OCI-LY7 (cell line): ENCODE measurements around the gene PYGL. TPM values are rescaled to one million over a fixed set of nuclear protein-coding genes. Genes with fewer than 3 reads are reported as not detected.

Source experiments
- BruUV-seq: library from RNA; stranded (reverse); fragments of 400-500 nt; replicated peaks from 2 replicates; lab custom pipeline; 2021; lab: Mats Ljungman, UMichigan
- CTCF ChIA-PET: fragments of 300-600 bp; sonication (Branson Sonifier 250); formaldehyde crosslinking; loops from one replicate; lab custom pipeline; 2022; ENCODE audit warnings: antibody characterized with exemption; ENCODE audit not compliant: unreplicated experiment; lab: Charles Lee
- POLR2A ChIA-PET: fragments of 300-600 bp; sonication (Branson Sonifier 250); formaldehyde crosslinking; loops from one replicate; lab custom pipeline; 2022; ENCODE audit warnings: antibody characterized with exemption; lab: Charles Lee
- DNase-seq: peaks from one replicate; pipeline ENCODE4 v3.0.0-alpha.2; 2015; ENCODE audit warnings: low spot score
- H2AFZ ChIP-seq: fragments of 200-600 bp; sonication (generic), shearing (Covaris generic); 2 replicates; pipeline ENCODE4 v1.6.1; 2014; ENCODE audit warnings: mild to moderate bottlenecking, antibody characterized with exemption, low read length, moderate library complexity
- H3K27ac ChIP-seq: fragments of 200-600 bp; sonication (generic); 2 replicates; pipeline ENCODE4 v1.5.1; 2014; ENCODE audit warnings: mixed run types, low read depth, mild to moderate bottlenecking, moderate library complexity, low read length, inconsistent platforms; ENCODE audit not compliant: poor library complexity, severe bottlenecking
- H3K36me3 ChIP-seq: fragments of 200-600 bp; sonication (generic); 2 replicates; pipeline ENCODE4 v1.6.1; 2014; ENCODE audit warnings: mild to moderate bottlenecking, antibody characterized with exemption, low read length, moderate library complexity, mixed read lengths; ENCODE audit not compliant: insufficient read depth
- H3K4me1 ChIP-seq: fragments of 200-600 bp; sonication (generic); 2 replicates; pipeline ENCODE4 v1.5.1; 2014; ENCODE audit warnings: mild to moderate bottlenecking, low read length; ENCODE audit not compliant: insufficient read depth, poor library complexity, severe bottlenecking
- H3K4me2 ChIP-seq: fragments of 200-600 bp; sonication (generic); 2 replicates; pipeline ENCODE4 v1.6.1; 2014; ENCODE audit warnings: mild to moderate bottlenecking, low read length
- H3K4me3 ChIP-seq: fragments of 200-600 bp; sonication (generic); 2 replicates; pipeline ENCODE4 v1.5.1; 2014; ENCODE audit warnings: mild to moderate bottlenecking, low read depth, low read length; ENCODE audit not compliant: poor library complexity, severe bottlenecking
- H3K79me2 ChIP-seq: fragments of 200-600 bp; sonication (generic); 2 replicates; pipeline ENCODE4 v1.6.1; 2016; ENCODE audit warnings: low read depth, mild to moderate bottlenecking, low read length, moderate library complexity, mixed read lengths; ENCODE audit not compliant: insufficient read depth
- H3K9me2 ChIP-seq: fragments of 200-600 bp; sonication (generic); 2 replicates; pipeline ENCODE4 v1.6.1; 2016; ENCODE audit warnings: mild to moderate bottlenecking, low read length, mixed read lengths; ENCODE audit not compliant: insufficient read depth
- H3K9me3 ChIP-seq: fragments of 200-600 bp; sonication (generic); 2 replicates; pipeline ENCODE4 v1.6.1; 2014; ENCODE audit warnings: mild to moderate bottlenecking, mixed run types, low read length, mixed read lengths
- H4K20me1 ChIP-seq: fragments of 200-600 bp; sonication (generic); 2 replicates; pipeline ENCODE4 v1.6.1; 2014; ENCODE audit warnings: mild to moderate bottlenecking, antibody characterized with exemption, low read length, moderate library complexity, mixed read lengths; ENCODE audit not compliant: insufficient read depth
- EZH2phosphoT487 ChIP-seq: fragments of 200-600 bp; sonication (generic); IDR thresholded peaks from 2 replicates; pipeline ENCODE4 v1.6.1; 2018; ENCODE audit warnings: low read depth, borderline replicate concordance, mild to moderate bottlenecking, mixed run types, antibody characterized with exemption, low read length, moderate library complexity, mixed read lengths
- intact Hi-C: fragments of 100-400 bp; cut with micrococcal nuclease; formaldehyde crosslinking; loops from one replicate; pipeline ENCODE4 v1.10.0; 2022; ENCODE audit not compliant: unreplicated experiment
- total RNA-seq, 2 experiments: library from RNA; depleted of rRNA in 1 of 2; stranded (reverse); fragments of >200 nt in 1 of 2; shearing (Covaris generic) in 1 of 2; gene quantifications; 2 replicates each; pipeline ENCODE4 v1.2.3, GENCODE V29; 2014 to 2022
- TF ChIP-seq, protein P1 (sequence below): fragments of 200-600 bp; sonication (generic); conservative IDR thresholded peaks from 2 replicates; pipeline ENCODE4 v1.5.1; 2014; ENCODE audit warnings: mild to moderate bottlenecking, antibody characterized with exemption, low read length, moderate library complexity, mixed read lengths

Gene PYGL
- total RNA-seq, 2 experiments from 2014 or later: 2.8 to 3.3 TPM

DNA sequence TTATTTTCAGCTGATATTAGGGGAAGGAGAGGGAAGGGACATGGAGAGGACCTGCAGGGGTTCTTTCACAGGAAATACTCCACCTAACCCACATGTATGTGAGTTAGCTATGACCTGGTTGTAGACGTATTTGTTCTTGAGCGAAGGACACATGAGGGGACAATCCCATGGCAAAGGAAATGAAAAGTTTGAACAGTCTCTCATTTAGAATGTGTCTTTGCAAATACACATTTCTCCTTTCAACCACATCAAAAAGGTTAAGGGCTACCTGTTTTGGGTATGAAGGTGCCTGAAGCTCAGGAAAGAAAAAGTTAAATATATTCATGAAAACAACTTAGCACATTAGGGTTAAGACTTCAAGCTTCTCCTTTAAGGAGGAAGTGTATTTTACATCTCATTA, 7.4 kb downstream of the PYGL start:
- ChIA-PET CTCF (interaction anchor here (0.9 kb wide), 1 partner anchor 15 kb away, joined by 3 read pairs; no protein-coding TSS in a partner anchor), POLR2A (interaction anchor here (1.3 to 1.5 kb wide), 2 partner anchors 11 to 13 kb away, joined by 4 to 6 read pairs; no protein-coding TSS in a partner anchor)
- no peak overlapping the region for H3K27ac ChIP-seq
- no peaks in the 10 kb centered on the region for H3K9me2 ChIP-seq
- intact Hi-C loops: no loop called here
- no peak for DNase-seq
- no peaks in the 10 kb centered on the region for H3K4me1 ChIP-seq
- TF ChIP-seq, protein P1, sequence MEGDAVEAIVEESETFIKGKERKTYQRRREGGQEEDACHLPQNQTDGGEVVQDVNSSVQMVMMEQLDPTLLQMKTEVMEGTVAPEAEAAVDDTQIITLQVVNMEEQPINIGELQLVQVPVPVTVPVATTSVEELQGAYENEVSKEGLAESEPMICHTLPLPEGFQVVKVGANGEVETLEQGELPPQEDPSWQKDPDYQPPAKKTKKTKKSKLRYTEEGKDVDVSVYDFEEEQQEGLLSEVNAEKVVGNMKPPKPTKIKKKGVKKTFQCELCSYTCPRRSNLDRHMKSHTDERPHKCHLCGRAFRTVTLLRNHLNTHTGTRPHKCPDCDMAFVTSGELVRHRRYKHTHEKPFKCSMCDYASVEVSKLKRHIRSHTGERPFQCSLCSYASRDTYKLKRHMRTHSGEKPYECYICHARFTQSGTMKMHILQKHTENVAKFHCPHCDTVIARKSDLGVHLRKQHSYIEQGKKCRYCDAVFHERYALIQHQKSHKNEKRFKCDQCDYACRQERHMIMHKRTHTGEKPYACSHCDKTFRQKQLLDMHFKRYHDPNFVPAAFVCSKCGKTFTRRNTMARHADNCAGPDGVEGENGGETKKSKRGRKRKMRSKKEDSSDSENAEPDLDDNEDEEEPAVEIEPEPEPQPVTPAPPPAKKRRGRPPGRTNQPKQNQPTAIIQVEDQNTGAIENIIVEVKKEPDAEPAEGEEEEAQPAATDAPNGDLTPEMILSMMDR: no peak
- no peak for TF ChIP-seq EZH2phosphoT487
- no peaks in the 10 kb centered on the region for H3K79me2 ChIP-seq
- H3K4me3 ChIP-seq: no peak overlapping the region
- no TSS peak for BruUV-seq
- no peak overlapping the region for H2AFZ ChIP-seq
- H3K9me3 ChIP-seq: no peaks in the 10 kb centered on the region
- no peaks in the 10 kb centered on the region for H4K20me1 ChIP-seq
- H3K36me3 ChIP-seq: no peaks in the 10 kb centered on the region
- H3K4me2 ChIP-seq: no peak overlapping the region

GRCh38 chr14:50936016-50936340, 8.3 kb downstream of the PYGL start:
- intact Hi-C loops: no loop called here
- CTCF ChIA-PET: no interaction called here
- BruUV-seq: no TSS peak

More at GRCh38 chr14:50936016-50936340, 8.3 kb downstream of the PYGL start:
- H3K4me1 ChIP-seq: no peaks in the 10 kb centered on the region
- no peak overlapping the region for H3K27ac ChIP-seq
- H2AFZ ChIP-seq: no peak overlapping the region
- no peaks in the 10 kb centered on the region for H4K20me1 ChIP-seq
- no peaks in the 10 kb centered on the region for H3K9me3 ChIP-seq
- DNase-seq: no peak
- no peak overlapping the region for H3K4me3 ChIP-seq
- H3K9me2 ChIP-seq: no peaks in the 10 kb centered on the region
- H3K4me2 ChIP-seq: no peak overlapping the region
- no peaks in the 10 kb centered on the region for H3K36me3 ChIP-seq
- no peak for TF ChIP-seq EZH2phosphoT487
- TF ChIP-seq, protein P1: no peak
- POLR2A ChIA-PET: interaction anchor here (0.5 to 1.5 kb wide), 3 partner anchors 12 to 224 kb away, joined by 3 to 6 read pairs (median 6); no protein-coding TSS in a partner anchor
- H3K79me2 ChIP-seq: no peaks in the 10 kb centered on the region
